Right hindlimb (tissue), 1 donor: Measurements from ENCODE around the gene SLC25A30.

Experiments used
- DNase-seq: peaks from one replicate; pipeline ENCODE4 v3.0.0-alpha.2; 2018

Gene SLC25A30

DNA sequence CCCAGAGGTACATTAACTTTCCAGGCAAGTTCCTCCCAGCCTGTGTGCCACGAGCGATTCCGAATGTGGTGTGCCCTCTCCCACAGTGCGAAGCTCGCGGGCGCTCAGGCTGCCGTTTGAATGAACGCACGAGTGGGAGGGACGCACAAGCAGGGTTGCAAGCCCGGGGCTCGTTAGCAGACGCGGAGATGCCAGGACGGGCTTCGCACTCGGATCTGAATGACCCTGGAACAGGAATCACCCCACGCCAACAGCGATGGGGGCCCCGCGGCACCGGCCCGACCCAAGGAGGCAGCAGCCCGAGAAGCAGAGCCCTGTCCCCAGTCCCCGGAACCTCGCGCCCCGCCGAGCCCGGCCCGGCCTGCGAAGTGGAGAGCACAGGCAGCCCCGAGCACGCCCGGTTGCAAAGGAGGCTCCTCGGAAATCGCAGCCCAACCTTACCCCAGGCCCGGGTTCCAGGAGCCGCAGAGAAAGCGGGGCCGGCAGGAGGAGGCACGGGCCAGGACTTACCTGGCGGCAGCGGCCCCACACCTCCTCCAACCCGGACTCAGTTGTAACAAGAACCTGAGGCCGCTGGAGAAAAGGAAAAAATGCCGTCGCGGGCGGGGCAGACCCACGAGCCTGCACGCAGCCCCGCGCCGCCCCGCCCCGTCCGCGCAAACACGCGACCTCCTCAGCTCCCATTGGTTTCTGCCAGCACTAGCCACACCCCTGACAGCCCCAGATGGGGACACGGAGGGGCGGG lies at the start of gene SLC25A30:
SLC25A30 (minus strand) TSS at position 584 of the 745 bp plus-strand sequence. CDS start 6,948 bp downstream, outside the sequence.
- peak; percentile 94 for DNase-seq

- no peak for DNase-seq
These were observed 48.2 kb upstream of the SLC25A30 start for GRCh38 chr13:45466359-45466758.

GRCh38 chr13:45464687-45465453 lies 46.7 kb upstream of the SLC25A30 start, which contains the start of gene COG3:
Gene COG3, plus strand, starts transcription at chr13:45464939. Its CDS starts 98 bp downstream, at chr13:45465037.
- DNase-seq: peak; percentile 96

GRCh38 chr13:45464141-45464686 lies 46.0 kb upstream of the SLC25A30 start:
- DNase-seq: no peak

DNA sequence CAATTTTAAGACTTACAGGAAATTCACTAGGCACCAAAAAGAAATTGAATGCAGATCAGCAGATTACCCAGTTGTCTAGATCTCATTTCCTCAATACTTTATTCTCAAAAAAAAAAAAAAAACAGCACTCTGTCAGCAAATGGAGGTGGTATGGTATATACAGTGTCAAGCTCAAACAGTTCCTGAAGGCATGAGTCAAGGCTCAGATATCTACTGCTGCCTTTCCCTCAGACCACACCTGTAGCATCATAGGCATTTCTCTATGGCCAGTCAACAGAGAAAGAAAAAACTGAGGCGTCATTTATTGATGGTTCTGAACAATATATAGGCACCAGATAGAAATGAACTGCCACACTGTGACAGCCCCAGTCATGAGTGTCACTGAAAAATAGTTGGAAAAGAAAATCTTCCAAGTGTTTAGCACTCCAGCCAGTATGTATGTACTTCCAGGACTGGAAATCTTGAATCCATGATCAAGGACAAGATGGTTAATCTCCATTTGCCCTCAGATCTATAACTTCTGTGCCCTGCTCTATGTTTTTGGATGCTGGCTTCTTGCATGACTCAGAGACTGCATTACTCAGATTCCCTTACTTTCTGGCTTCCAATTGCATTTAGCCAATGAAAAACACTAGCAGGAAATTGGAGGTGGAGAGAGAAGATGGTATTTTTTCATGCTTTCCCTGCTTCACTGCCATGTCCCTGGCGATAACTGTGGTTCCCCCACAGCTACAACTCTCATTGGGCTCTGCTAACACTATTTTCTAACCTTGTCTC lies 38.2 kb upstream of the SLC25A30 start:
- no peak for DNase-seq

DNA sequence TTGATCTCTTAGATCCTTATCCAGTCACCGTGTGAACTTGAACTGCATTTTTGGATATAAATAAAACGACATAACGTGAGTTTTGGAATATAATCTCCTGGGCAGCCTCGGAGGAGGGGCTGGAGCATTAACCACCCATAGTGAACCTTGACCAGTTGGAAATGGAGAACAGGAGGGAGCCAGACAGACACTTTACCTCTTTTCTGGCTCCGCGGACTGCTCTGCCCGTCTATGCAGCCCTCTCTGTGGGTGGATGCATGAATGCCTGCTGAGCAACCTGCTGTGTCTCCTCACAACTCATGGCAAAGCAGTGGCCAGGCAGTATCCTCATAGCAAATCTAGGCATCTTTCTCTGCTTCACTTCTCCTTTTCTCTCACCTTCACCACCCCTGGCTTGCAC lies 36.0 kb upstream of the SLC25A30 start:
- no peak for DNase-seq

DNA sequence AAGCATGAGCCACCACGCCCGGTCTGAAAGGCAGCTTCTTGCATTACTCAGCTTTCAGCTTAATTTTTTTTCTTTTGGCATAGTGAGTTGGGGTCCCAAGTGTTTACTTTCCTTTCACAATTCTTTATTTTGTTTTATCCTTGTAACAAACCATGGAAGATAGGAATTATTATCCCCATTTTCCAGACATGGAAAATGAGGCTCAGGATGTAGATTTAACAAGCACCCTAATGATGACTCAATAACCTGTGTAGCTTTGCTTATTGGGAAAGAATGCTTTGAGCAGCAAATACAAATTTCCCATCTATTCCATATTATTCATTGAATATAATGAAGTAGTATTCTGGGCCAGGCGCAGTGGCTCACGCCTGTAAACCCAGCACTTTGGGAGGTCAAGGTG lies 33.1 kb upstream of the SLC25A30 start:
- no peak for DNase-seq

DNA sequence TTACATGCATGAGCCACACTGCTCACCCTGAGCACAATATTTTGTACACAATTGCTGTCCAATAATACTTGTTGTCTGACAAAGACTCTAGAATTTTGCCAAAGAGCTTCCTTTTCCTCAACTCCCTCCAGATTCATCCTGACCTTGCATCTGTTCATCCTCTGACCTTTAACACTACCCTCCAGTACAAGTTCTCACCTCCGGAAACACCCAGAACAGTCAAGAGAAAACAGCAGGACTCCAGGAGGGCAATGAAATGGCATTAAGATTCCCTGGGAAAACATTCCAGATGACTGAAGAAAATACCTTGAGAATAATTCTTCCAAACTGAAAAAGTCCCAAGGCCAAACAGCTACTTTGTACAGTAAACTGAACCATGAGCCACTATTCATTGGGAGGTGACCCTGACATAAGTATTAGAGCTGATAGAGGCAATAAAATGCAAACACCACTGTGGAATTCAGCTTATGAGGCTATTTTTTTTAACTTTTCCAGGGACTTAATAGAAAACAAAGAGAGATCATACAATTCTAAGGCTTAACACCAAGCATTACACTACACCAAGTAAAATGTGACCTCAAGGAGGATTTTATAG lies 30.9 kb upstream of the SLC25A30 start:
- no peak for DNase-seq

GRCh38 chr13:45447050-45447661 lies 29.0 kb upstream of the SLC25A30 start:
- no peak for DNase-seq

DNA sequence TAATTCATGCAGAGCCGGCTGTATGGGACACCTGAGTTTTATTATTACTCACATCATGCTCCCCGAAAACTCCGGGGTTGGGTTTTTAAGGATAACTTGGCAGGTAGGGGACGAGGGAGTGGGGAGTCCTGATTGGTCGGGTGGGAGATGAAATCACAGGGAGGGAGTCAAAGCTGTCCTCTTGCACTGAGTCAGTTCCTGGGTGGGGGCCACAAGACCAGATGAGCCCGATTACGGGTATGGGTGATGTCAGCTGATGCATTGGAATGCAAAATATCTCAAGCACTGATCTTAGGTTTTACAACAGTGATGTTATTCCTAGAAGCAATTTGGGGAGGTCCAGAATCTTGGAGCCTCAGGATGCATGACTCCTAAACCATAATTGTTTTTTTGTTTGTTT lies 28.0 kb upstream of the SLC25A30 start:
- DNase-seq: no peak

- DNase-seq: no peak
These were observed 26.9 kb upstream of the SLC25A30 start for GRCh38 chr13:45445053-45445452.

- DNase-seq: no peak
These were observed 23.5 kb upstream of the SLC25A30 start for GRCh38 chr13:45441633-45442032.

- DNase-seq: no peak
These were observed 21.7 kb upstream of the SLC25A30 start for GRCh38 chr13:45439781-45440462.

GRCh38 chr13:45439008-45439407 lies 20.8 kb upstream of the SLC25A30 start:
- no peak for DNase-seq

- DNase-seq: no peak
These were observed 19.8 kb upstream of the SLC25A30 start for GRCh38 chr13:45437947-45438346.

GRCh38 chr13:45436953-45437352 lies 18.8 kb upstream of the SLC25A30 start:
- no peak for DNase-seq

GRCh38 chr13:45436332-45436731 lies 18.2 kb upstream of the SLC25A30 start:
- DNase-seq: no peak

GRCh38 chr13:45434556-45435371 lies 16.6 kb upstream of the SLC25A30 start:
- DNase-seq: no peak

- DNase-seq: no peak
These were observed 15.2 kb upstream of the SLC25A30 start for GRCh38 chr13:45433381-45433790.

DNA sequence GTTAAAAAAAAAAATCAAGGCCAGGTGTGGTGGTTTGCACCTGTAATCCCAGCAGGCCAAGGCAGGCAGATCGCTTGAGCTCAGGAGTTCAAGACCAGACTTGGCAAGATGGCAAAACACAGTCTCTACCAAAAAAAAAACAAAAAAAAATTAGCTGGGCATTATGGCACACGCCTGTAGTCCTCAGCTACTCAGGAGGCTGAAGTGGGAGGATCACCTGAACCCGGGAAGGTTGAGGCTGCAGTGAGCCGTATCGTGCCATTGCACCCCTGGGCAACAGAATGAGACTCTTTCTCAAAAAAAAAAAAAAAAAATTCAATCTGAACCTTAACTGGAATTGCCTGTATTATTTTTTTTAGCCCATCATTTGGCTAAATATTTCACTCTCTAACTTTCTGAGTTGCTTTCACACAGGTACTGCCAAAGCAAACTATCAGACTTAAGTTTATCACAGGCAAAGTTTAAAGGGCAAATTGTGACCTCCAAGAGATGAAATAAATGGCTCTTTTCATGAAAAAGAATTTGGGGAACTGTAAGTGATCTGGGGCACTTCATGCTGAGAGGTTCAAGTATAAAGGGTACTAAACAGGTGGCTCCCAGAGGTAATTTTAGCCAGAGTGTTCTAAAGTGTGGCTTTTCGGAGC lies 14.7 kb upstream of the SLC25A30 start:
- no peak for DNase-seq
